ENCODE results near the gene POLL.
A peak's percentile ranks its signal among the peaks of the same experiment; 100 is the strongest.

The POLL gene

DNA sequence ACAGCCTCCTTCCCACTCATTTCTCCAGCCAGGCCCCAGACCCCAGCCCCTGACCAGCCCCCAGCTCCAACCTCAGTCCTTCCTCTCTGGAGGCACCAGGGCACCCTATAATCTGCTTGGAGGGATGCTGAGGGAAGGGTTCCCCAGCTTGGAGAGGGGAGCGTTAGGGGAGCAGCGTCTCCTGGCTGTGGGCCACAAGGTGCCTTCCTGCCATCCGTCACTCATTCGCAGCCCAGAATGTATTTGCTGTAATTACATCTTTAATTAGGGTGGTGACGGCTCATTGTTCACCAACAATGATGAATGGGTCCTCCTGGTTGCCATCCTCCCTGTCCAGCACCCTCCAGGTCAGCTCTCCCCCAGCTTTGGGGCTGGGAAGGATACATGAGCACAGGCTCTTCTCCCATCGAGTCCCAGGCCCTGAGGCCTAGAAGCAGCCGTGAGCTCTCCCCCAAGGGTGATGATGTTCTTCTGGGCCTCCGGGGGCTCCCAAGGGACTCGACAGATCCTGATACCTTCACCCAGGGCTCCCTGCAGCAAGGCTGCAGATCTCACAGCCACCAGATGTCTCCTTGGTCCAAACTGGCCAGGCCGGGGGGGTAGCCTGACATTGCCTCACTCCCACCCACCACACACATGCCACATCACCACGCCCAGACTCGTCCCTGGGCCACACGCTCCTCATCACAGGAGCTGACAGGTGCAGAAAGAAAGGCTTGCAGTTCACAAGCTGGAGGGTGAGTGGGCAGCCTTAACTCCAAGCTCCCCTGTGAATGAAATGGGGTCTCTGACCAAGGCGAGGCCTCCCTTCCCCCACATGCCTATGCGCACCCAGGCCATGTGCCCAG is 26.8 kb downstream of the POLL start:
- H3K36me3 Mint-ChIP-seq (ENCODE audit: low read depth), result no peaks in the 10 kb centered on the region
- H3K4me3 Mint-ChIP-seq, result no peak overlapping the region
- H3K9me3 Mint-ChIP-seq, result no peaks in the 10 kb centered on the region
- H3K27ac Mint-ChIP-seq, result no peak overlapping the region
- peaks cover 10% of the 10 kb centered on the region for H3K4me1 Mint-ChIP-seq (ENCODE audit: low read depth)
- H3K27me3 Mint-ChIP-seq, result peaks cover 23% of the 10 kb centered on the region

DNA sequence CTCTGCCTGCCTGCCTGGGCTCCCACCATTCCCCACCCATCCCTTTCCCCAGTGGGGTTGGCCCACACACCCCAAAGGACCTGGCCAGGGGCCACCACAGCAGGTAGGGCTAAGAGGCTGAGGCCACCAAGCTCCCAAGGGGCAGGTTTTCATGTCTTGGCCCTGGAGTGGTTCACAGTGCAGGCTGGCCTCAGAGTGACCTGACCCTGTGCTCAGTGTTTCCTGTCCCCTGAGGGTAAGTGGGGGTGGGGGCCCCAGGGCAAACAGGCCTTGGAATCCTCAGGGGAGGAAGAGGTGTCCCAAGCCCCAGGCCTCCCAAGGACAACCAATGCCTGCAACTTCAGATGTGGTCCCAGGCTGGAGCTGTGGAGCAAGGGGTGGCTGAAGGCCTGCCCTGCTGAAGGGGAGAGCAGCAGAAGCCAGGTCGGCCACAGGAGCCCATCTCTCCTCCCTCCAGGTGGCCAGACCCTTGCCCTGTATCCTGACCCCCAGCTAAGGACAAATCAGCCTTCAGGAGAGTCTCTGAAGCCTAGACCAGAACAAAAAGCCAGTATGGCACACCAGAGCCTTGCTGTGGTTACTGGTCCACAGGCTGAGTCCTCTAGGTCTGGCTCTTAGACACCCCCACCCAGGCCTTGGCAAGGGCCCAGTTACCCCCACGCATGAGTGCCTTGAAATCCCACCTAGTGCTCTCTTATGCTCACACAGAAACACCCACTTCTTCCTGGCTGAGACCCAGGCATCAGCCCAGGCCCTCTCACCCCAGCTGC is 27.6 kb downstream of the POLL start:
- Mint-ChIP-seq H3K4me3 (no peak overlapping the region), H3K27ac (no peak overlapping the region), H3K9me3 (no peaks in the 10 kb centered on the region), H3K4me1 (ENCODE audit: low read depth) (peaks cover 8% of the 10 kb centered on the region), H3K27me3 (peaks cover 15% of the 10 kb centered on the region), H3K36me3 (ENCODE audit: low read depth) (no peaks in the 10 kb centered on the region)

DNA sequence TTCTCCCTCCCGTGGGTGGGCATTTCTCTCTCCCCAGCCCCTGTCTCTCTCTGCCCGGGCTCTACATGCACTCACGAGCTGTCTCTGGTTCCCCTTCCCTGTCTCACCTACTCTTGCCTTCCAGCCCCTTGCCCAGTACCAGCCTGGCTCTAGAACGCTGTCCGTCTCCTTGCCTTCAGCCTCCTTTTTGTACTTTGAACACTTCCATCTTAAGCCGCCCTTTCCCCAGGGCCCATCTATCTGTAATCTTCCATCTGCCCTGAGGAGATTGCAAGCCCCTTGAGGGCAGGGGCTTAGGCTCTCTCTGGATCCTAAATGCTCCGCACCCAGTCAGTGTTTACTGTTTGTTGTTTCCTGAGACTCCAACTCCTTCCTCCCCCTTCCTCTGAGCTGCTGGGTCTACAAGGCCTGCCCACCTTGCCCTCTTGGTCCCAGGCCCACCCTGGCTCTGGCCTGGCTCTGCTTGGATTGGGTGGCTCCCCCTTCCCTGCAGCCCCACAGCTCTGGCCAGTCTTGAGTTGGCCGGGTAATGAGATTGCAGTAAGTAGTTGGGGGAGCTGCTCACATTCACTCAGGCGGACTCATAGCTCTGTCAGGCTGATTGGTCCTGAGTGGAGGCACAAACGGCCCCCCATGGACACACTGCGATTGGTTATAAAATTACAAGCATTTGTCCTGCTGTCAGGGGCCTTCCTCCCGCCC is 28.3 kb downstream of the POLL start:
- H3K27ac Mint-ChIP-seq, result no peak overlapping the region
- H3K4me1 Mint-ChIP-seq (ENCODE audit: low read depth), result peaks cover 8% of the 10 kb centered on the region
- no peaks in the 10 kb centered on the region for H3K9me3 Mint-ChIP-seq
- peaks cover 7% of the 10 kb centered on the region for H3K27me3 Mint-ChIP-seq
- peaks cover 5% of the 10 kb centered on the region for H3K36me3 Mint-ChIP-seq (ENCODE audit: low read depth)
- no peak overlapping the region for H3K4me3 Mint-ChIP-seq

DNA sequence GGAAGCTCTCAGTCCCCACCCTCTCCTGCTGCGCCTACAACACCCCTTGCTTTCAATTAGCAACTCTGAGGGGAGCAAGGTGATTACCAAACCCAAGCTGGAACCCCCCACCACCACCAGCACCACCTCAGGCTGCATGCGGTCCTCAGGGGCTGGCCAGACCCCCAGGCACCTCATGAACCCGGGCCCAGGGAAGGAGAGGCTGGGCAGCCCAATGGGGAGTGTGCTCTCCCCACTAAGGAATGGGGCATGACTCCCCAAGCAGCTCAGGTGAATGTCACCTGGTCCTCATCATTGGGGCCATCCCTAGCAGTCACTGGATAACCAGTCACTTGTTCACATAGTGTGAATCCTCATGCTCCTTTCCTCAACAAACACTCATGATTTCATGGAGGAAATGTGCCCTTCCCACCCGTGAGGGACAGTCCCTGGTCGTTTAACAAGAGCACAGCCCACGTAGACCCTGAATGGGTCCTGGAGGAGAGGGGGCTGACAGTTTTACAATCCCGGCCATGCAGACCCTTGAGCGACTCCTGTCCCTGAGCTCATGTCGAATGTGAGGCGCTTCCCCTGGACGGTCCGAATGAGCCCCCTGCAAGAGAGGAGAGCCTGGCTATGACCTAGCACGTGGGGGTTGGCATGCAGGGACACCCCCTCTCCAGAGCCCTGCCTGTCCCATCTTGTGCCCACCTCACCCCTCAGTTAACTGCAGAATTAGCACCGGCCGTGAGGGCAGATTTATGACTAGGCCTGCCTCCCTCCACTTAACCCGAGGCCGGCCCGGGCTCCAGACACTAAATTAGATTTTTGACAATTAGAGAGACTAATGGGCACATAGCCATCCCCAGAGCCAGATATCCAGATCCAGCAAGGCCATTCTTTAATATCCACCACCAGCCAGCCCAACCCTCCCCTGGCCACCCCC is 29.1 kb downstream of the POLL start:
- Mint-ChIP-seq H3K4me3 (no peak overlapping the region), H3K9me3 (no peaks in the 10 kb centered on the region), H3K27ac (no peak overlapping the region), H3K4me1 (ENCODE audit: low read depth) (peaks cover 8% of the 10 kb centered on the region), H3K36me3 (ENCODE audit: low read depth) (peaks cover 5% of the 10 kb centered on the region), H3K27me3 (peaks cover 2% of the 10 kb centered on the region)

DNA sequence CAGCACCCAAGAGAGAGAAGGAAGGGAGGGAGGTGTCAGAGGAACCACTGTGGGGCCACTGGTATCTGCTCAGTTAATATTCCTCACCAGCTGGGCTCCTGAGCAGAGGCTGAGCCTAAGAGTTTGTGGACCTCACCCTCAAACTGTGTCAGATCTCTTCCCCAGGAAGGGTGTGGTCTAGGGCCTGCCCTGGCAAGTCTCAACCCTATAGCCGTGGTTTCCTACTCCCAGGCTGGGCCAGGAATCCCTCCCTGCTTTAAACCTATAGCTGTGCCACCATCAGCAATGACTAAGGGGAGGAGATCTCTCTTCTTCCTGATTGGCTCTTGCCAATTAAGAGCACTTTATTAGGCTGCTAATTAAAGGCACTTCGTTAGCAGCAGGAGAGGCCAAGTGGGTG is 29.9 kb downstream of the POLL start:
- Mint-ChIP-seq H3K4me3 (no peak overlapping the region), H3K27ac (no peak overlapping the region), H3K9me3 (no peaks in the 10 kb centered on the region), H3K4me1 (ENCODE audit: low read depth) (peaks cover 8% of the 10 kb centered on the region), H3K27me3 (no peaks in the 10 kb centered on the region), H3K36me3 (ENCODE audit: low read depth) (peaks cover 5% of the 10 kb centered on the region)

DNA sequence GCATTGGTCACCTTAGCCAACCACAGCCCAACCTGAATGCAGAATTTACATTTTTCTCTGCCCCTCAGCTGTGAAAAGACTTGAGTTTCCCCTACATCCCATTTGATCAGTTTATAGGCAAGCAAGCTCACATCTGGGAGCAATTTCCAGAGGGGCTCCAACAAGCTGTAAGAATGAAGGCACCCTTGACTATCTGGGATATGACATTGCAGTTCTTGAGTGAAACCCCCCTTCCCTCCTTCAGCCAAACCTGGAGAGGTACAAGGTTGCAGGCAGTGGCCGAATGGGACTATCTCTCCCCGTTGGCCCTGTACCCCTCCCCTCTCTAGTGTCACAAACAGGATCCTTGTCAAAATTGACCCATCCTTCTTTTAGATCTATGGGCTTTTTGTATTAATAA is 30.5 kb downstream of the POLL start:
- peaks cover 8% of the 10 kb centered on the region for H3K4me1 Mint-ChIP-seq (ENCODE audit: low read depth)
- H3K27me3 Mint-ChIP-seq, result no peaks in the 10 kb centered on the region
- no peak overlapping the region for H3K4me3 Mint-ChIP-seq

DNA sequence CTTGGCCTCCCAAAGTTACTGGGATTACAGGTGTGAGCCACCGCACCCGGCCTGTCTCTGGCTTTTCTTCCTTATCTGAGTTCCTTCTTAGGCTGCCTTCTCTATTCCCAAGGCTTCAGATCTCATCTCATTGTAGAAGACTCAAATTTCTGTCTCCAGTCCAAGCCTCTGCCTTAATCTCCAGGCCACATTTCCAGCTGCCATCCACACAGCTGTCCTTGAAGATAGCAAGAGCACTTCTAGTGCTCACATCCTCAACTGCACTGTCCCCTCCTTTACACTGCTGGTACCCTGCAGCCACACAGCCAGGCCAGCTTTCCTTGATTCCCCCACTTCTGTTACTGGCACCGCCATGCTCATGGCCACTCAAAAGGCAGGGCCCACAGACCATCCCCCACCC is 35.6 kb downstream of the POLL start:
- H3K4me3 Mint-ChIP-seq, result no peak overlapping the region
- H3K36me3 Mint-ChIP-seq (ENCODE audit: low read depth), result peaks cover 29% of the 10 kb centered on the region
- H3K4me1 Mint-ChIP-seq (ENCODE audit: low read depth), result no peaks in the 10 kb centered on the region
- H3K9me3 Mint-ChIP-seq, result no peaks in the 10 kb centered on the region
- no peaks in the 10 kb centered on the region for H3K27me3 Mint-ChIP-seq
- no peak overlapping the region for H3K27ac Mint-ChIP-seq

More for the DNA sequence above, 30.5 kb downstream of the POLL start:
- no peak overlapping the region for H3K27ac Mint-ChIP-seq
- peaks cover 10% of the 10 kb centered on the region for H3K36me3 Mint-ChIP-seq (ENCODE audit: low read depth)
- no peaks in the 10 kb centered on the region for H3K9me3 Mint-ChIP-seq

DNA sequence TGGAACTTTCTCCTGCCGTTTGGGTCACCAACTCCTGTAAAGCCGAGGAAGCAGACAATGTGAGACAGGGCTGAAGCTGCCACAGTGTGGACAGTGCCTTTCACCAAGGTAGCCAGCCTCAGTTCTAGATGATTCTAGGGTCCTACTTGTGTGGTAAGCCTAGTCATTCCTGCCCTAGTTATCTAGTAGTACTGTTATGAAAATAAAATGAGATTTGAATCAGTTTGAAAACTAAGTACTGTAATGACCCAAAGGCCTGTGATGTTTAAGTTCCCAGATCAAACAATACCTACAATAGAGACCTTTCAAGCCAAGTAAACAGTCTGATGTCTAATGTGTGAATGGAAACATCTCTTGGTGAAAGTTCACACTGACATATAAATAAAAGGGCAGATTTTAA is 37.1 kb downstream of the POLL start:
- Mint-ChIP-seq H3K4me3 (no peak overlapping the region), H3K36me3 (ENCODE audit: low read depth) (peaks cover 33% of the 10 kb centered on the region), H3K27ac (peak overlapping the region; percentile 27), H3K4me1 (ENCODE audit: low read depth) (no peaks in the 10 kb centered on the region), H3K9me3 (no peaks in the 10 kb centered on the region), H3K27me3 (no peaks in the 10 kb centered on the region)

DNA sequence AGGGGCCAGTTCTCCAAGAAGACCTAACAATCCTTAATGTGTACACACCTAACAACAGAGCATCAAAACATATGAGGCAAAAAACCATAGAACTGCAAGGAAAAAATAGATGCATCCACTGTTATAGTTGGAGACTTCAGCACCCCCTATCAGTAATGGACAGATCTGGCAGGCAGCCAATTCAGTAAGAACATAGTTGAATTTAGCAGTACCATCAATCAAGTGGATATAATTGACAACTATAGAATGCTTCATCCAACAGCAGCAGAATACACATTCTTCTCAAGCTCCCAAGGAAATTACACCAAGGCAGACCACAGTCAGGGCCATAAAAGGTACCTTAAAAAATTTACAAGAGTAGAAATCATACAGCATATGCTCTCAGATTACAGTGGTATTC is 42.2 kb downstream of the POLL start:
- H3K36me3 Mint-ChIP-seq (ENCODE audit: low read depth), result peaks cover 13% of the 10 kb centered on the region
- H3K4me1 Mint-ChIP-seq (ENCODE audit: low read depth), result no peaks in the 10 kb centered on the region
- H3K9me3 Mint-ChIP-seq, result no peaks in the 10 kb centered on the region
- no peak overlapping the region for H3K4me3 Mint-ChIP-seq
- no peaks in the 10 kb centered on the region for H3K27me3 Mint-ChIP-seq
- no peak overlapping the region for H3K27ac Mint-ChIP-seq

DNA sequence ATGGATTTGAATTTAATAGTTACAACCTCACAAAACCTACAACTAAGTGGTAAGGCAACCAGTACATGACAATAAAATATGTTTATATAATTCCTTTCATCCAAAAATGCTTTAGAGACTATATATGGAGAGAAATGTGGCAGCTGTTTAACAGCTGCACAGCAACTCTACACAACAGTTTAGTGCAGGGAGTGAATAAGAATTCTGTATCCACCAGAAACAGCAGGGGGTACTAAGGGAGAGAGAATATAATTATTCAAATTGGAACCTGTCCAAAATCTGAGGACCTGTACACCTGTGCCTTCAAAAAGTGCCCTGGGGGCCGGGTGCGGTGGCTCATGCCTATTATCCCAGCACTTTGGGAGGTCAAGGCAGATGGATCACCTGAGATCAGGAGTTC is 49.6 kb downstream of the POLL start:
- Mint-ChIP-seq H3K36me3 (ENCODE audit: low read depth) (peaks cover 16% of the 10 kb centered on the region), H3K4me3 (no peak overlapping the region), H3K27ac (no peak overlapping the region), H3K4me1 (ENCODE audit: low read depth) (no peaks in the 10 kb centered on the region), H3K9me3 (no peaks in the 10 kb centered on the region), H3K27me3 (no peaks in the 10 kb centered on the region)

DNA sequence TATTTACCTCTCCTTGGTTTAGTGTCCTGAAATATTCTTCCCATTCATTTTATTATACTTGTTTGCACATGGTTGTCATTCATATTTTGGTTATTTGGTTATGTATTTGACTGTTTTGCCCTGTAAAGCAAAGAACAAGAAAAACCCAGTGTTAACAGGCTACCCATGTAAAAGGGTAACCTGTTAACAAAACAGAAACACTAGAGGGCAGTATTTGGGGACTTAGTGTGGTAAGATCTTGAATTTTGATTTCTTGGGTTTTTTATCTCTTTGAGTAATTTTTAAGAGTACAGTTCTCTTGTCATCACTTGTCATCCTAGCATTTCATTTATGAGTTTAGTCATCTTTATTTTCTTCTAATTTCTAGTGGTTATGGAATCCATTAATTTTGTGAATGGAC is 51.3 kb downstream of the POLL start:
- Mint-ChIP-seq H3K27me3 (no peaks in the 10 kb centered on the region), H3K36me3 (ENCODE audit: low read depth) (peaks cover 21% of the 10 kb centered on the region), H3K4me1 (ENCODE audit: low read depth) (no peaks in the 10 kb centered on the region), H3K4me3 (no peak overlapping the region), H3K9me3 (no peaks in the 10 kb centered on the region), H3K27ac (no peak overlapping the region)

DNA sequence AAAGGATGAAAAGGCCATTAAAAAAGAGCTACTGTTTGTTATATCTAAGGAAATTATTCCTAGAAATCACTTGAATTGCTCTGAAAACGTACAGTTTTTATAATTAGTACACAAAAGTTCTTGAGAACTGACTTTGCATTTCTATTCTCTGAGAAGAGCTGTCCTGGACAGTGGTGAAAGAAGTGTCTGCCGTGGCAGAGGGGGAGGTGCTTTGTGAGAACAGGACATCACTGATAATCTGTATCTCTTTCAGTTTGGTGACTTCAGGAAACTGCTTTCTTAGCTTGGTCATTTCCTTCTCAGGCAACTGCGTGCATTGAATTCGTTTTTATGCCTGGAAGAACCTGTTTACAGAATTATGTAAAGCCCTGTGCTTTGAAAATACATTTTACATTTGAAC is 52.1 kb downstream of the POLL start:
- Mint-ChIP-seq H3K27ac (no peak overlapping the region), H3K9me3 (no peaks in the 10 kb centered on the region), H3K36me3 (ENCODE audit: low read depth) (peaks cover 28% of the 10 kb centered on the region), H3K4me3 (no peak overlapping the region), H3K4me1 (ENCODE audit: low read depth) (no peaks in the 10 kb centered on the region), H3K27me3 (no peaks in the 10 kb centered on the region)

DNA sequence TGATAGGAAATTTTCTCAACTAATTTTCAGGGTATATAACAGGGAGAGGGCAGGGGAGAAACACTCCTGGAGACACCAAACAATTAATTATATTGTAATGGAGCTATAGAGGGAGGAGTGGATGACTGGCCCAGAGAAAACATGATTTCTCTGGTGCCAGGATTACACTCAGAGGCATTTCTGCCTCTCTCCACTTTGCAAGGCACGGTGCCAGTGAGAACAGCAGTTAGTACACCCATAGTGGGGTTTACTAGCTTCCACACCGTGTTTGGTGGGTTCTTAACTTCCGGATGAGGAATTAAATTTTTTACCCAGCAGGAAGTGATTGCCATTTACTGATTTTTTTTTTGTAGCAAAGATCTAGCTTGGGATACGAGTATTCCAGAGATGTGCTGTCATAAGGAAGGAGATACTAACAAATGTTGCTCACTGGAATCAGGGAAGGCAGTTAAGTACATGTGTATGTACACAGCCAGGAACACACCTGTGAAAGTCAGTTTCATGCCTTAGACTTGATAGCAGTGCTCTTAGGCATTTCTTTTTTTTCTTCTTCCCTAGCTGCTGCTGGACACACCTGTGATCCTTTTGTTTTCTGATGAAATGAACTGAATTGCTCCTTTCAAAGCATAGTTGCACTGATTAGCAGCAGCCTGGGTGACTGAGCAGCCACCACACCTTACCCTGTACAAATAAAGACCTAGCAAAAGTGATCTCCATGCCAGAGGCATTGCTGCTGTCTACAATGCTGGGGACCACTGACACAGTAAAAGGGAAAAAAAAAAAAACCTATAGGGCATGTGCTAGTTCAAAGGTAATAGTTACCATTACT is 58.1 kb downstream of the POLL start:
- Mint-ChIP-seq H3K27me3 (no peaks in the 10 kb centered on the region), H3K36me3 (ENCODE audit: low read depth) (peaks cover 23% of the 10 kb centered on the region), H3K4me1 (ENCODE audit: low read depth) (peaks cover 9% of the 10 kb centered on the region), H3K27ac (no peak overlapping the region), H3K4me3 (no peak overlapping the region), H3K9me3 (no peaks in the 10 kb centered on the region)

DNA sequence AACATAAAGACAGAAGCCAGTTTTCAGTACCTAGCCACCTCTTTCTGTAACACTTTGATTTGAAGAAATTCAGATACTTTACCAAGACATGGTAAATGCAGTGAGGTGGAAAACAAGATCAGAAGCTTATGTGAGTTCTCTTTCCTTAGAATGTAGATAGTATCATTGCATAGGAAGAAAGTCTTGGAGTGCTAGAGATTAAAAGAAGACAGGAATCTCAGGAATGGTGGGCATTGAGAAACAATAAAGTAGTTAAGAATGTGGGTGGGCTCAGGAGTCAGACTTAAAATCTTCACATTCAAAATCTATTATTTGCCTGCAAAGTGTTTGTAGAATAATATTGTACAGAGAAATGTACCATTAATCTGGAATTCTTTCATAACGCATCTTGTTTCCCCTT is 58.9 kb downstream of the POLL start:
- Mint-ChIP-seq H3K36me3 (ENCODE audit: low read depth) (peaks cover 16% of the 10 kb centered on the region), H3K27me3 (no peaks in the 10 kb centered on the region), H3K4me1 (ENCODE audit: low read depth) (peaks cover 9% of the 10 kb centered on the region), H3K9me3 (no peaks in the 10 kb centered on the region), H3K27ac (no peak overlapping the region), H3K4me3 (no peak overlapping the region)
